ENCODE results near the gene FOXO4. TPM values are rescaled to one million over a fixed set of nuclear protein-coding genes. Genes with fewer than 3 reads are reported as not detected.

The FOXO4 gene
- total RNA-seq, 4 donors from 2014 or later = 21.0 to 36.8 (median 28.2) TPM

- Histone ChIP-seq H3K9me3 (no peaks in the 10 kb centered on the region), H3K4me3 (no peak overlapping the region), H3K27ac (no peak overlapping the region), H3K36me3 (no peaks in the 10 kb centered on the region), H3K4me1 (peaks cover 10% of the 10 kb centered on the region), H3K27me3 (no peaks in the 10 kb centered on the region)
- TF ChIP-seq POLR2AphosphoS5 (IDR thresholded peaks at IDR 0.05) (no peak), POLR2A (IDR thresholded peaks at IDR 0.05) (no peak), CTCF (IDR thresholded peaks at IDR 0.05) (no peak)
- WGBS = no CpG with 5 or more reads among the region's 8 CpGs
- no peak for DNase-seq (ENCODE audit: low spot score in 2 of 2)
Observed at GRCh38 chrX:71148278-71148663, 52.6 kb downstream of the FOXO4 start.

GRCh38 chrX:71151366-71151765 is 55.7 kb downstream of the FOXO4 start:
- H3K9me3 ChIP-seq = no peaks in the 10 kb centered on the region
- no peak overlapping the region for H3K27ac ChIP-seq
- no peaks in the 10 kb centered on the region for H3K36me3 ChIP-seq
- WGBS = 76% methylated on average over 7 of the region's 7 CpGs
- TF ChIP-seq CTCF (IDR thresholded peaks at IDR 0.05) = no peak
- no peak for TF ChIP-seq POLR2AphosphoS5 (IDR thresholded peaks at IDR 0.05)
- TF ChIP-seq EP300 (IDR thresholded peaks at IDR 0.05) = no peak
- no peak for TF ChIP-seq POLR2A (IDR thresholded peaks at IDR 0.05)
- no peak for DNase-seq (ENCODE audit: low spot score in 2 of 2)
- no peak overlapping the region for H3K4me3 ChIP-seq
- no peaks in the 10 kb centered on the region for H3K27me3 ChIP-seq
- no peaks in the 10 kb centered on the region for H3K4me1 ChIP-seq

Other genes with a start within 250 kb of the FOXO4 start
- not detected for gene TEX11, start 187.1 kb upstream of the FOXO4 start, total RNA-seq
- under 1 TPM in 3 of 4 donors, not detected in 1; 0.21 to 0.32 (median 0.25) TPM for gene SLC7A3, start 164.8 kb upstream of the FOXO4 start, total RNA-seq
- gene SNX12, start 27.5 kb upstream of the FOXO4 start, total RNA-seq = 10 to 100 TPM; 41.0 to 71.8 (median 65.3) TPM
- not detected for gene CXorf65, start 10.9 kb downstream of the FOXO4 start, total RNA-seq
- 10 to 100 TPM in 2 of 4 donors, 1 to 10 TPM in 2; 2.6 to 15.0 (median 9.1) TPM for gene IL2RG, start 15.7 kb downstream of the FOXO4 start, total RNA-seq
- 10 to 100 TPM; 27.0 to 63.0 (median 39.8) TPM for gene MED12, start 22.7 kb downstream of the FOXO4 start, total RNA-seq
- under 1 TPM; 0.52 to 0.97 (median 0.60) TPM for gene NLGN3, start 49.0 kb downstream of the FOXO4 start, total RNA-seq
- gene GJB1, start 127.4 kb downstream of the FOXO4 start, total RNA-seq = 1 to 10 TPM in 3 of 4 donors, under 1 TPM in 1; 0.98 to 4.8 (median 3.3) TPM
- 10 to 100 TPM; 10.0 to 42.6 (median 18.5) TPM for gene ZMYM3, start 158.3 kb downstream of the FOXO4 start, total RNA-seq
- 100 to 1,000 TPM; 216 to 323 (median 221) TPM for gene NONO, start 187.8 kb downstream of the FOXO4 start, total RNA-seq
- gene ITGB1BP2, start 205.9 kb downstream of the FOXO4 start, total RNA-seq = 1 to 10 TPM in 1 of 4 donors, under 1 TPM in 3; 0.45 to 2.5 (median 0.71) TPM